Stimulated activated naive CD8-positive, alpha-beta T cell treated with anti-CD3 and anti-CD28 coated beads, Interleukin-15, Interleukin-2, amounts not matched to agents 100 ng/mL and 50 ng/mL, for 24 hours (primary cell): ENCODE results near the gene TPSG1.
"Not testable (repeated sequence)": the region's sequence is repeated elsewhere in the genome, so short reads cannot be mapped to it uniquely, and the experiment has no call there.

Experiments used
- H3K27ac Mint-ChIP-seq: one replicate; pipeline ENCODE4 v1.8.0; 2021; ENCODE audit warnings: mild to moderate bottlenecking, mixed read lengths
- H3K27me3 Mint-ChIP-seq: one replicate; pipeline ENCODE4 v1.8.0; 2021; ENCODE audit warnings: mixed read lengths
- H3K36me3 Mint-ChIP-seq: one replicate; pipeline ENCODE4 v1.8.0; 2021; ENCODE audit warnings: low read depth, mixed read lengths
- H3K4me1 Mint-ChIP-seq: one replicate; pipeline ENCODE4 v1.8.0; 2021; ENCODE audit warnings: low read depth, mixed read lengths
- H3K4me3 Mint-ChIP-seq: one replicate; pipeline ENCODE4 v1.8.0; 2021; ENCODE audit warnings: mild to moderate bottlenecking, mixed read lengths
- H3K9me3 Mint-ChIP-seq: one replicate; pipeline ENCODE4 v1.8.0; 2021; ENCODE audit warnings: mixed read lengths

TPSG1 gene

DNA sequence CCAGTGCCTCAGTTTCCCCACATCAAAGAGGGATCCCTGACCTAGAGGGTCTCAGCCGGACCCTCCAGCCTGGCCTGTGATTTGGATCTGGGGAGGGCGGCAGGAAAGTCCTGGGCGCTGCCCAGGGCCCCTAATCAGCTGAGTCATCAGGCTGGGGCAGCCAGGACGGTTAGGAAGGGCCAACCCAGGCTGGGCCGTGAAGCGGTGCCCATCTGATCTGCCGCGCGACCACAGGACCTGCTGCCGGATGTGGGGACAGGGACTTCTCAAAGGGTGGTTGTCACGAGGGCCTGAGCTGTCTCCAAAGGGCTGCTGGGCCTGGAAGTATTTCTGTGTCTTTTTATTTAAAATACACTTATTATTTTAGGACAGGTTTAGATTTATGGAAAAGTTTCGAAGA lies 19.8 kb upstream of the TPSG1 start:
- H3K27me3 Mint-ChIP-seq = peaks cover 4% of the 10 kb centered on the region
- H3K9me3 Mint-ChIP-seq = no peaks in the 10 kb centered on the region
- H3K4me1 Mint-ChIP-seq = peaks cover 5% of the 10 kb centered on the region
- no peak overlapping the region for H3K27ac Mint-ChIP-seq
- H3K36me3 Mint-ChIP-seq = no peaks in the 10 kb centered on the region
- H3K4me3 Mint-ChIP-seq = no peak overlapping the region

DNA sequence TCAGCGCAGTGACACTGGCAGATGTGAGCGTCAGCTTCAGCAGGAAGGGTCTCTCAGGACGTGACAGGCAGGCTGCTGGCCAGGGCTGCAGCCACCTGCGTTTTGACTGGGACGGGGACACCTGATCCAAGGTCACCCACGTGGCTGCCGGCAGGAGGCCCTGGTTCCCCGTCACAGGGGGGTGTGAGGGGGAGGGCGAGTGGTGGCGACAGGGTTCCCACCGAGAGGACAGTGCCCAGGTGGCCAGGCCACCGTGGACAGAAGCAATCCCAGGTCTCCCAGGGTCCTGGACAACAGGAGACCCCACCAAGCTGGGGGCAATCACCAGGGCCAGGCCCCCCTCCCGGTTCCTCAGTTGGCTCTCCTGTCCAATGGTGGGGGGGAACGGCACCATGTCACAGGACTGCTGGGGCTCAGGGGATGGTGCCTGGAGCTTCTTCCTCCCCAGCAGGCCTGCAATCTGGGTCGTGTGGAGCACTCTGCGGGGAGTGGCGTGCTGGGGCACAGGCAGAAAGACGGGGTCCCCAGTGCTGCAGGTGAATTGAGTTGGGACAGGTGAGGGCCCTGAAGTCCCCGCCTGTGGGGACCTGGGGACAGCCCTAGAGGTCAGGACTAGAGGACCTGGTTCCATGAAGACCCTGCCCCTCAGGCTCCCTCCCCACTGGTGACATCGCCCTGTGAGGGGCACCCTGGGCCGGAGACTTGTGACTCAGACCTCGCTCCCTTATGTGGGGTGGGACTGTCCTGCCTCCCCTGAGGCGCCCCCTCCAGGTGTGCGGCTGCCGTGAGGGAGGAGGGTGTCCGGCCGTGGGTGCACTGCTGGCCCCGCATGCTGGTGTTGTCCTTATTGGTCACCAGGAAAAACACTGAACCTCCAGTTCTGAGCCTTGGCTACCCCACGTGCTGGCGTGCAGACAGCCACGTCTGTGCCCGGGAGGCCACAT lies 19.1 kb upstream of the TPSG1 start:
- H3K4me1 Mint-ChIP-seq, H3K36me3 Mint-ChIP-seq, H3K27ac Mint-ChIP-seq, H3K27me3 Mint-ChIP-seq, H3K4me3 Mint-ChIP-seq, H3K9me3 Mint-ChIP-seq: not testable (repeated sequence)

DNA sequence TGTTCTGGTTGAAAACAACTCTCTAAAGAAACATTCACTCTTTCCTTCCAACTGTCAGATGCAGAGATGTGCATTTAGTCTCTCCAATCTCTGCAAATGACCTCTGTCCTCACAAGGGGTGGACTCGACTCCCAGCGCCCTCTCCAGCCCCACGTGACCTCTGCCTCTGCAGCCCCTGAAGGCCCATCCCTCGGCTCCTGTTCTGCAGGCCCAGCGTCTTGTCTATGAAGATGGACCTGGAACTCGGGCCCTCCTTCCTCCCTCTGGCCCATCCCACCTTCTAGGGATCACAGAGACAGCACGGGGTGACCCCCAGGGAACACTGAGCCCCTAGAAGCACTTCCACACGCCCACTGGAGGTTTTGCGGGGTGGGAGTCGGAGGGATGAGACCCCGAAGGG lies 18.3 kb upstream of the TPSG1 start:
- H3K36me3 Mint-ChIP-seq, H3K4me3 Mint-ChIP-seq, H3K27me3 Mint-ChIP-seq, H3K9me3 Mint-ChIP-seq, H3K4me1 Mint-ChIP-seq, H3K27ac Mint-ChIP-seq: not testable (repeated sequence)

DNA sequence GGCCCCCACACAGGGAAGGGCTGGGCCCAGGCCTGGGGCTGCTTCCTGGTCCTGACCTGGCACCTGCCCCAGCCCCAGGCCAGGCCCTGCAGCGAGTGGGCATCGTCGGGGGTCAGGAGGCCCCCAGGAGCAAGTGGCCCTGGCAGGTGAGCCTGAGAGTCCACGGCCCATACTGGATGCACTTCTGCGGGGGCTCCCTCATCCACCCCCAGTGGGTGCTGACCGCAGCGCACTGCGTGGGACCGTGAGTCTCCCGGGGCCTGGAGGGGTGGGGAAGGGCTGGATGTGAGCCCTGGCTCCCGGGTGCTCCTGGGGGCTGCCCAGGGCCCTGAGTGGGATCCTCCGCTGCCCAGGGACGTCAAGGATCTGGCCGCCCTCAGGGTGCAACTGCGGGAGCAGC lies 16.0 kb upstream of the TPSG1 start:
- not testable (repeated sequence) for H3K36me3 Mint-ChIP-seq, H3K4me3 Mint-ChIP-seq, H3K9me3 Mint-ChIP-seq, H3K27ac Mint-ChIP-seq, H3K27me3 Mint-ChIP-seq, H3K4me1 Mint-ChIP-seq

DNA sequence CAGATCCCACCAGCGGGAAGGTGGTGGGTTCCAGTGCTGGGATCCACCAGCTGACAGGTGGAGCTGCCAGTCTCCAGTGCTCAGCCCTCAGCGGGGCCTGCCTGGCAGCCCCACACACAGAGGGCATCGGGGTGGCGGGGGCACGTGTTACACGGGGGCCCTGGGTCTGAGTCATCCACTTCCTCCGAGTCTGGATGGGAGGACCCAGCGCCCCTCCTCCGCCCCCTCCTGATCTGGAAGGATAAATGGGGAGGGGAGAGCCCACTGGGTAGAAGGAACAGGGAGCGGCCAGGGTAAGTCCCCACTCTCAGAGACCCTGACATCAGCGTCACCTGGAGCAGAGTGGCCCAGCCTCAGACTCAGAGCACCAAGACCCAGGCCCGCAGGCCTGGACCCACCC lies 15.4 kb upstream of the TPSG1 start, which contains the start of gene TPSAB1:
Gene TPSAB1 (plus strand): TSS at position 270 of the 400 bp plus-strand sequence. CDS start 234 bp downstream, outside the sequence.
- not testable (repeated sequence) for H3K4me1 Mint-ChIP-seq, H3K9me3 Mint-ChIP-seq, H3K36me3 Mint-ChIP-seq, H3K4me3 Mint-ChIP-seq, H3K27me3 Mint-ChIP-seq, H3K27ac Mint-ChIP-seq

DNA sequence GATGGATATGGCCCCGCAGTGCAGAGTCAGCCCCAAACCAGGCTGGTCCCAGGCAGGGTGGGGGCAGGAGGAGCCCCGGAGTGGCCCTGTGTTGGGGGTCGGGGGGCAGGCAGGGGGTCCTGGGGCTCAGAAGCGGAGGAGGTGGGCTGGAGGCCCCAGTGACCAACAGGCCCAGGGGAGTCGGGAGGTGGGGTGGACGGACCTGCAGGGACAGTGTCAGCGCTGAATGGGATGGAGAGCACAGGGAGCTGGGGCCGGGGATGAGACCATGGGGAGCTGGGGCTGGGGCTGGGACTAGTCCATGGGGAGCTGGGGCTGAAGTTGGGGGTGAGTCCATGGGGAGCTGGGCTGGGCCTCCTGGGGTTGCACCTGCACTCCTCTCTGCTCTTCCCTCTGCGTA lies 14.5 kb upstream of the TPSG1 start:
- not testable (repeated sequence) for H3K9me3 Mint-ChIP-seq, H3K4me1 Mint-ChIP-seq, H3K27ac Mint-ChIP-seq, H3K36me3 Mint-ChIP-seq, H3K4me3 Mint-ChIP-seq, H3K27me3 Mint-ChIP-seq

DNA sequence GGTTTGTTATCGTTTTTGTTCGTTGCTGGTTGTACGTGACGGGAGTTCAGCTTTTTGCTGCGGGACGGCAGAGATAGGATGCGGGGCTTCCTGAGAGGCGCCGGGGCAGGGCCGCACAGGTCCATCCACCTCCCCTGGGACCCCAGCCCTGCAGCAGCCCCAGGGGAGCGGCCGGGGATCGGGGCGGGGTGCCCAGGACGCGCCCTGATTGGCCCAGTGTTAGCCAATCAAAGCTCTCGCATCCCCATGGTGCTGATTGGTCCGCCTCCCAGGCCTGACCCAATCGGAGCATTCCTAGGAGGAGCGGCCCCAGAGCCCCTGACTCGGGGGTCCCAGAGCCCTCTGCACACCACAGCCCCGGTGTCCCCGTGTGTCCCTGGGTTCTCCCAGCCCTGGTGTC lies 13.8 kb upstream of the TPSG1 start:
- not testable (repeated sequence) for H3K4me3 Mint-ChIP-seq, H3K4me1 Mint-ChIP-seq, H3K36me3 Mint-ChIP-seq, H3K9me3 Mint-ChIP-seq, H3K27ac Mint-ChIP-seq, H3K27me3 Mint-ChIP-seq

DNA sequence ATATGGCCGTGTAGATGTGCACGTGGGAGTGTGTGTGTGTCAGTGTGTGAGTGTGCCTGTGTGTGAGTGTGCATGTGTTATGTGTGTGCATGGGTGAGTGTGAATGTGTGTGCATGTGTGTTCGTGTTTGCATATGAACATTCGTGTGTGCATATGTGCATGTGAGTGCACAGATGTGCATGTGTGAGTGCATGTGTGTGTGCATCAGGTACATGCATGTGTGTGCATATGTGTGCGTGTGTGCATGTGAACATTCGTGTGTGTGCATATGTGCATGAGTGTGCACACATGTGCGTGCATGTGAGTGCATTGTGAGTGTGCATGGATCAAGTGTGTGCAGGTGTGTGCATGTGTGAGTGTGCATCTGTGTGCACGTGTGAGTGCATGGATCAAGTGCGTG lies 12.9 kb upstream of the TPSG1 start:
- no peaks in the 10 kb centered on the region for H3K4me1 Mint-ChIP-seq
- H3K27me3 Mint-ChIP-seq = no peaks in the 10 kb centered on the region
- H3K36me3 Mint-ChIP-seq = no peaks in the 10 kb centered on the region
- H3K9me3 Mint-ChIP-seq = no peaks in the 10 kb centered on the region
- H3K4me3 Mint-ChIP-seq = no peak overlapping the region
- no peak overlapping the region for H3K27ac Mint-ChIP-seq

DNA sequence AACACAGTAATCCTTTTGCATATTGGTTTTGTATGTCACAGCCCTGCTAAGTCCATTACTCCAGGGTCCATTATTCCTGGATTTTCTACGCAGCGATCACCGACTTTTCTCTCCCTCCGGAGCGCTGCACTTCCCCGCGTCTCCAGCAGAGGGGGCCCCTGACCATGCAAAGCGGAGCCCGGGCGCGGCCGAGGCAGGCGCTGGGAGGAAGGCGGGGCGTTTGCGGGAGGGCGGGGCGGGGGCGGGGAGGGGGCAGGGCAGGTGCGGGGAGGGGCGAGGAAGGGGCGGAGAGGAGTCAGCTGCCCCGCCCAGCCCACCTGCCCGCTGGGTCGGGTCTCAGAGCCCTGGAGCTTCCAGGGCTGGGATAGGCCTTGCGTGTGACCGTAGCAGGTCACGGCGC lies 11.6 kb upstream of the TPSG1 start:
- not testable (repeated sequence) for H3K36me3 Mint-ChIP-seq, H3K27me3 Mint-ChIP-seq, H3K4me1 Mint-ChIP-seq, H3K4me3 Mint-ChIP-seq, H3K9me3 Mint-ChIP-seq, H3K27ac Mint-ChIP-seq

DNA sequence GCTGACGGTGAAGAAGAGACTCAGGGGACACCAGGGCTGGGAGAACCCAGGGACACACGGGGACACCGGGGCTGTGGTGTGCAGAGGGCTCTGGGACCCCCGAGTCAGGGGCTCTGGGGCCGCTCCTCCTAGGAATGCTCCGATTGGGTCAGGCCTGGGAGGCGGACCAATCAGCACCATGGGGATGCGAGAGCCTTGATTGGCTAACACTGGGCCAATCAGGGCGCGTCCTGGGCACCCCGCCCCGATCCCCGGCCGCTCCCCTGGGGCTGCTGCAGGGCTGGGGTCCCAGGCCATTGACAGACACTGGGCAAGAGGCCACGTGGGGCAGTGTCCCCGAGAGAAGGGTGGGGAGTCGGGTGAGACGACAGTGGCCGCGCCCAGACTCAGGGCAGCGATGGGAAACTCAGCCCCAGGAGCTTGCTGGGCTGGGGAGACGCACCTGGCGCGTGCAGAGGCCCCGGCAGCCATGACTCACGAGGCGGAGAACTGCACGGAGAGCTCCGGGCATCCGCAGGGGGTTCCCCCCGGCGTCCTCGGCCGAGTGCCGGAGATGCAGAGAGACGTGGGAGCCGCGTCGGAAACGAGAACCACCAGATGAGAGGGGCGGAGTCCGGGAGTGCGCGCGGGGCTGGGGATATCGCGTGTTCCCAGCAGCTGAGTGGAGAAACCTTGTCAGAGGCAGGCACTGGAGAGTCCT lies 7.1 kb upstream of the TPSG1 start:
- H3K4me1 Mint-ChIP-seq, H3K36me3 Mint-ChIP-seq, H3K4me3 Mint-ChIP-seq, H3K27ac Mint-ChIP-seq, H3K27me3 Mint-ChIP-seq, H3K9me3 Mint-ChIP-seq: not testable (repeated sequence)

DNA sequence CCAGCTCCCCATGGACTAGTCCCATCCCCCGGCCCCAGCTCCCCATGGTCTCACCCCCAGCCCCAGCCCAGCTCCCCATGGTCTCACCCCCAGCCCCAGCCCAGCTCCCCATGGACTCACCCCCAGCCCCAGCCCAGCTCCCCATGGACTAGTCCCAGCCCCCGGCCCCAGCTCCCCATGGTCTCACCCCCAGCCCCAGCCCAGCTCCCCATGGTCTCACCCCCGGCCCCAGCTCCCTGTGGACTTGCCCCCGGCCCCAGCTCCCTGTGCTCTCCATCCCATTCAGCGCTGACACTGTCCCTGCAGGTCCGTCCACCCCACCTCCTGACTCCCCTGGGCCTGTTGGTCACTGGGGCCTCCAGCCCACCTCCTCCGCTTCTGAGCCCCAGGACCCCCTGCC lies 6.2 kb upstream of the TPSG1 start:
- not testable (repeated sequence) for H3K4me1 Mint-ChIP-seq, H3K9me3 Mint-ChIP-seq, H3K36me3 Mint-ChIP-seq, H3K27me3 Mint-ChIP-seq, H3K27ac Mint-ChIP-seq, H3K4me3 Mint-ChIP-seq

DNA sequence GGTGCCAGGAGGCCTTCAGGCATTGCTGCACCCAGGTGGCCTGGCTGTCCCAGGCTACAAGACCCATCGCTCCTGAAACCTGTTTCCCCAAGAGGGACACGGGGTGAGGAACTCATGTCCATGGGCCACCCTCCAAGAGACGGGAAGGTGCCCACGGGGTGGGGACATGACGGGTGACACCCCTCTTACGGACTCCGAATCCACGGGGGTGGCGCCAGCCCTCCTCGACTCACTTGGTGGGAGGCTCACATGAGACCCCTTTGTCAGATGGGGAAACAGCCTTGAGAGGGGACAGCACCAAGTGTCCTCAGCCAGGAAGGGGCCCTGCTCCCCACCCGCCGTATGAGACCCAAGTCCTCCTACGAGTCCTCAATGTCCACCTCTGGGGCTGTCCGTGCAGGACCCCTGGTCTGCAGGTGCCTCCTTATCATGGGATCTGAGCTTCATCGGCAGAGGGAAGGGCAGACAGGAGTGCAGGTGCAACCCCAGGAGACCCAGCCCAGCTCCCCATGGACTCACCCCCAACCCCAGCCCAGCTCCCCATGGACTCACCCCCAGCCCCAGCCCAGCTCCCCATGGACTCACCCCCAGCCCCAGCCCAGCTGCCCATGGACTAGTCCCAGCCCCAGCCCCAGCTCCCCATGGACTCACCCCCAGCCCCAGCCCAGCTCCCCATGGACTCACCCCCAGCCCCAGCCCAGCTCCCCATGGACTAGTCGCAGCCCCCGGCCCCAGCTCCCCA lies 5.6 kb upstream of the TPSG1 start:
- H3K27ac Mint-ChIP-seq, H3K27me3 Mint-ChIP-seq, H3K9me3 Mint-ChIP-seq, H3K4me1 Mint-ChIP-seq, H3K36me3 Mint-ChIP-seq, H3K4me3 Mint-ChIP-seq: not testable (repeated sequence)

DNA sequence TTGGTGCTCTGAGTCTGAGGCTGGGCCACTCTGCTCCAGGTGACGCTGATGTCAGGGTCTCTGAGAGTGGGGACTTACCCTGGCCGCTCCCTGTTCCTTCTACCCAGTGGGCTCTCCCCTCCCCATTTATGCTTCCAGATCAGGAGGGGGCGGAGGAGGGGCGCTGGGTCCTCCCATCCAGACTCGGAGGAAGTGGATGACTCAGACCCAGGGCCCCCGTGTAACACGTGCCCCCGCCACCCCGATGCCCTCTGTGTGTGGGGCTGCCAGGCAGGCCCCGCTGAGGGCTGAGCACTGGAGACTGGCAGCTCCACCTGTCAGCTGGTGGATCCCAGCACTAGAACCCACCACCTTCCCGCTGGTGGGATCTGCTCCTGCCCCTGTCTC lies 5.0 kb upstream of the TPSG1 start, which contains the start of gene TPSB2:
Gene TPSB2 (minus strand): TSS at position 101 of the 387 bp plus-strand sequence. CDS start 233 bp downstream, outside the sequence.
- H3K4me1 Mint-ChIP-seq, H3K36me3 Mint-ChIP-seq, H3K27ac Mint-ChIP-seq, H3K27me3 Mint-ChIP-seq, H3K4me3 Mint-ChIP-seq, H3K9me3 Mint-ChIP-seq: not testable (repeated sequence)

DNA sequence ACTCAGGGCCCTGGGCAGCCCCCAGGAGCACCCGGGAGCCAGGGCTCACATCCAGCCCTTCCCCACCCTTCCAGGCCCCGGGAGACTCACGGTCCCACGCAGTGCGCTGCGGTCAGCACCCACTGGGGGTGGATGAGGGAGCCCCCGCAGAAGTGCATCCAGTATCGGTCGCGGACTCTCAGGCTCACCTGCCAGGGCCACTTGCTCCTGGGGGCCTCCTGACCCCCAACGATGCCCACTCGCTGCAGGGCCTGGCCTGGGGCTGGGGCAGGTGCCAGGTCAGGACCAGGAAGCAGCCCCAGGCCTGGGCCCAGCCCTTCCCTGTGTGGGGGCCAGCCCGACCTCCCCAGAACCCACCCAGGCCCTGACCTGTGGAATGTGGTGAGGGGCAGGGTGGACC lies 4.4 kb upstream of the TPSG1 start:
- not testable (repeated sequence) for H3K36me3 Mint-ChIP-seq, H3K4me1 Mint-ChIP-seq, H3K27ac Mint-ChIP-seq, H3K9me3 Mint-ChIP-seq, H3K4me3 Mint-ChIP-seq, H3K27me3 Mint-ChIP-seq

DNA sequence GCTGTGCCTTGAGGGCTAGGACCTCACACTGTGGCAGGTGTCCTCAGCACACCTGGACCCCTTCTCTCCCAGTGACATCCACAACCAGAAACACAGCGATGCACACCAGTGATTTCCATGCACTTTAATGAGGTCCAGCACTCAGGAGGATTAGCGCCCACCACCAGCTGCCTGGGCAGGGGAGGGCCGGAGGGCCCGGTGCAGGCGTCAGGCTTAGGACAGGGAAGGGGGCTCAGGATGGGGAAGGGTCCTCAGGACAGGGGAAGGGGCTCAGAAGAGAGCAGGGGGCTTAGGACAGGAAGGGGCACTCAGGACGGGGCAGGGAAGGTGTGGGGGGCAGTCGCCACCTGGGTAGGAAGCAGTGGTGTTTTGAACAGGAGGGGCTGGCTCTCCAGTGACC lies 3.2 kb upstream of the TPSG1 start:
- not testable (repeated sequence) for H3K27ac Mint-ChIP-seq, H3K36me3 Mint-ChIP-seq, H3K27me3 Mint-ChIP-seq, H3K4me3 Mint-ChIP-seq, H3K9me3 Mint-ChIP-seq, H3K4me1 Mint-ChIP-seq
